Measurements from ENCODE around the gene SPRR5. TPM values are rescaled to one million over a fixed set of nuclear protein-coding genes. Genes with fewer than 3 reads are reported as not detected.

Gene SPRR5
- total and polyA plus RNA-seq, 9 of the 15 experiments (the other 6 are each of a cell fraction or from before 2014, with no cell fraction given), result not detected

DNA sequence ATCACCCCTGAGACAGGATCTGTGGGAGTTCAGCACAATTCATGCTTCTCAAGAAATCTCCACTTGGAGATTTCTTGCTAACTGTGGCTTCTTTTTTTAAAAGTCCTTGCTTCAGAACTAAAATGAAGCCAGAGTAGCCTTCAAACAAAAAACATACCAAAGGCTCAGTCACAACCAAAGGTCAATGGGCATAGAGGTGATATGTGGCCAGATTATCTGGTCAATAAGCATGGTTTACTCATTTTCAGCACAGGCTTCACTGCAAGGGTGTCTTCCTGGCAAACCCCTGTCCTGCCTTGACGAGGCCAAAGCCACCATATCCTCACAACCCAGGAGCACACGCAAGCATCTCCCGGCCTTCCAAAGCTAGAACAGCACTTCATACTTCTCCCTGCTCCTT, 12.3 kb downstream of the SPRR5 start (continued):
- TF ChIP-seq NRF1 (conservative IDR thresholded peaks at IDR 0.05 in 1 of 2, IDR thresholded peaks at IDR 0.05 in 1 of 2), result no peak
- no peak for TF ChIP-seq ZNF384 (IDR thresholded peaks at IDR 0.05; ENCODE audit: low read depth, low read length)
- no peak for TF ChIP-seq HSF4 (CRISPR knock-in tag; IDR thresholded peaks at IDR 0.05; ENCODE audit: borderline replicate concordance)

DNA sequence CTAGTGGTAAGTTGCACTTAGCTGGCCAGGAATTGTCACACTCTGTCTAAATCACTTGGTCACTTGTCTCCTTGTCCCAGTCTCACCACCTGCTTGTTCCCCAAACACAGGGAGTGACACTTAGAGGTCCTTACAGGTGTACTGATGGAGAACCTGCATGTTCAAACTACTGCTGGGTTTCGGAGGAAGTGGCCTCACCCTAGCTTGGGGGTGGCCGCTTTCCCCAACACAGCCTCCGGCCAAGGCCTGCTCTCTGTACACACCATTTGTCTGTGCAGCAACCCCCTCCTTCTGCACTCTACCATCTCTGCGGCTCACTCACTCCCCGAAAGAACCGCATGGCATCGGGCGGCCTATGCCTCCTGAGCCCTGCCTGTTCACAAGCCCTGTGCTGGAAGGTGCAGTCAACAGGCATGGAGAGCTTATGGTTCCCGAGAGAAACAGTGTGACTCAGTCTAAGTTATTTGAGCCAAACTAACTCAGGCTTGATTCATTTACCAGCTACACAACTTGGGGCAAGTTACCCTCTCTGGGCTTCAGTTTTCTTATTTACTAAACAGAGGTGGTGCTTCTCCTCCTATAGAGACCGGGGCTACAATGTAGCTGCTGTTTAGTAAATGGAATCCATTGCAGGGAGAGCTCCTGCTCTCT, 12.9 kb downstream of the SPRR5 start:
- H3K9ac ChIP-seq (ENCODE audit: insufficient read depth in 1 of 2, low read depth in 2 of 2, low read length in 2 of 2), result no peak overlapping the region
- H4K20me1 ChIP-seq (replicated peaks; ENCODE audit: control insufficient read depth, insufficient read depth, low read length), result no peaks in the 10 kb centered on the region
- ChIA-PET CTCF (ENCODE audit: low intra/inter-chr PET ratio) (interaction anchor here (1.0 to 2.2 kb wide), 3 partner anchors 89 to 263 kb away, joined by 3 to 15 read pairs (median 3); no protein-coding TSS in a partner anchor), POLR2A (interaction anchor here (0.8 kb wide), 1 partner anchor 233 kb away, joined by 4 read pairs; no protein-coding TSS in a partner anchor)
- H3K27me3 ChIP-seq (ENCODE audit: control insufficient read depth in 2 of 2, insufficient read depth in 2 of 2, low read length in 2 of 2), result peaks cover 7 to 24% of the 10 kb centered on the region in 2 experiments; a peak in 4 of 5 replicates
- H3K27ac ChIP-seq (ENCODE audit: extremely low read depth, low read depth, low read length), result no peak overlapping the region
- no peak for FAIRE-seq
- intact Hi-C loops (cut with micrococcal nuclease) (loop anchor here (2.0 to 5.0 kb wide), 3 partner anchors 73 to 263 kb away; no protein-coding TSS in a partner anchor), in situ Hi-C loops (cut with MboI) (loop anchor here (25.0 kb wide), 1 partner anchor 227 kb away; no protein-coding TSS in a partner anchor)
- DNase-seq (ENCODE audit: extremely low read depth in 1 of 4, low spot score in 3 of 4), result no peak
- H3K4me2 ChIP-seq (ENCODE audit: insufficient read depth, low read length), result no peak overlapping the region
- no peak overlapping the region for H3K4me3 ChIP-seq
- H3K36me3 ChIP-seq (ENCODE audit: control insufficient read depth, insufficient read depth, low read length), result no peaks in the 10 kb centered on the region
- H3K9me3 ChIP-seq (replicated peaks; ENCODE audit: control insufficient read depth, insufficient read depth, low read depth, low read length), result no peaks in the 10 kb centered on the region
- no peak for ATAC-seq
- WGBS (ENCODE audit: insufficient coverage, low coverage, missing lambda C conversion rate), result 3% methylated on average over 10 of the region's 10 CpGs
- H3K79me2 ChIP-seq (ENCODE audit: control insufficient read depth, insufficient read depth, low read length), result no peaks in the 10 kb centered on the region
- H3K4me1 ChIP-seq (replicated peaks in 1 of 2; ENCODE audit: control insufficient read depth in 2 of 2, insufficient read depth in 2 of 2, low read length in 2 of 2), result no peaks in the 10 kb centered on the region
- H3K9me1 ChIP-seq (ENCODE audit: control insufficient read depth, insufficient read depth, low read length), result no peaks in the 10 kb centered on the region
- no TSS peak for BruUV-seq (replicated peaks)
- H2AFZ ChIP-seq (ENCODE audit: low read depth, low read length), result no peak overlapping the region
- TF ChIP-seq, protein P1, sequence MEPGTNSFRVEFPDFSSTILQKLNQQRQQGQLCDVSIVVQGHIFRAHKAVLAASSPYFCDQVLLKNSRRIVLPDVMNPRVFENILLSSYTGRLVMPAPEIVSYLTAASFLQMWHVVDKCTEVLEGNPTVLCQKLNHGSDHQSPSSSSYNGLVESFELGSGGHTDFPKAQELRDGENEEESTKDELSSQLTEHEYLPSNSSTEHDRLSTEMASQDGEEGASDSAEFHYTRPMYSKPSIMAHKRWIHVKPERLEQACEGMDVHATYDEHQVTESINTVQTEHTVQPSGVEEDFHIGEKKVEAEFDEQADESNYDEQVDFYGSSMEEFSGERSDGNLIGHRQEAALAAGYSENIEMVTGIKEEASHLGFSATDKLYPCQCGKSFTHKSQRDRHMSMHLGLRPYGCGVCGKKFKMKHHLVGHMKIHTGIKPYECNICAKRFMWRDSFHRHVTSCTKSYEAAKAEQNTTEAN (CRISPR knock-in tag; IDR thresholded peaks at IDR 0.05), result no peak
- TF ChIP-seq TFAM (CRISPR knock-in tag; conservative IDR thresholded peaks at IDR 0.05), result no peak
- no peak for TF ChIP-seq POLR2B (IDR thresholded peaks at IDR 0.05; ENCODE audit: low read depth, partially characterized antibody)
- TF ChIP-seq ARID1B (IDR thresholded peaks at IDR 0.05), result no peak
- no peak for TF ChIP-seq FOXA1 (IDR thresholded peaks at IDR 0.05; ENCODE audit: borderline replicate concordance)
- TF ChIP-seq JUND (IDR thresholded peaks at IDR 0.05; ENCODE audit: borderline replicate concordance, low read depth, low read length), result no peak
- TF ChIP-seq JUND (tag; IDR thresholded peaks at IDR 0.05; ENCODE audit: borderline replicate concordance, low read depth, low read length), result no peak
- TF ChIP-seq NBN (IDR thresholded peaks at IDR 0.05; ENCODE audit: low read depth), result no peak
- TF ChIP-seq, protein P2, sequence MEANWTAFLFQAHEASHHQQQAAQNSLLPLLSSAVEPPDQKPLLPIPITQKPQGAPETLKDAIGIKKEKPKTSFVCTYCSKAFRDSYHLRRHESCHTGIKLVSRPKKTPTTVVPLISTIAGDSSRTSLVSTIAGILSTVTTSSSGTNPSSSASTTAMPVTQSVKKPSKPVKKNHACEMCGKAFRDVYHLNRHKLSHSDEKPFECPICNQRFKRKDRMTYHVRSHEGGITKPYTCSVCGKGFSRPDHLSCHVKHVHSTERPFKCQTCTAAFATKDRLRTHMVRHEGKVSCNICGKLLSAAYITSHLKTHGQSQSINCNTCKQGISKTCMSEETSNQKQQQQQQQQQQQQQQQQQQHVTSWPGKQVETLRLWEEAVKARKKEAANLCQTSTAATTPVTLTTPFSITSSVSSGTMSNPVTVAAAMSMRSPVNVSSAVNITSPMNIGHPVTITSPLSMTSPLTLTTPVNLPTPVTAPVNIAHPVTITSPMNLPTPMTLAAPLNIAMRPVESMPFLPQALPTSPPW (CRISPR knock-in tag; IDR thresholded peaks at IDR 0.05), result no peak
- TF ChIP-seq TEAD4 (IDR thresholded peaks at IDR 0.05; ENCODE audit: low read length), result no peak
- TF ChIP-seq TEAD4 (CRISPR knock-in tag; IDR thresholded peaks at IDR 0.05; ENCODE audit: borderline replicate concordance), result no peak
- TF ChIP-seq, protein P3, sequence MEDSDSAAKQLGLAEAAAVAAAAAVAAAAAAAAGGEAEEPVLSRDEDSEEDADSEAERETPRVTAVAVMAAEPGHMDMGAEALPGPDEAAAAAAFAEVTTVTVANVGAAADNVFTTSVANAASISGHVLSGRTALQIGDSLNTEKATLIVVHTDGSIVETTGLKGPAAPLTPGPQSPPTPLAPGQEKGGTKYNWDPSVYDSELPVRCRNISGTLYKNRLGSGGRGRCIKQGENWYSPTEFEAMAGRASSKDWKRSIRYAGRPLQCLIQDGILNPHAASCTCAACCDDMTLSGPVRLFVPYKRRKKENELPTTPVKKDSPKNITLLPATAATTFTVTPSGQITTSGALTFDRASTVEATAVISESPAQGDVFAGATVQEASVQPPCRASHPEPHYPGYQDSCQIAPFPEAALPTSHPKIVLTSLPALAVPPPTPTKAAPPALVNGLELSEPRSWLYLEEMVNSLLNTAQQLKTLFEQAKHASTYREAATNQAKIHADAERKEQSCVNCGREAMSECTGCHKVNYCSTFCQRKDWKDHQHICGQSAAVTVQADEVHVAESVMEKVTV (CRISPR knock-in tag; IDR thresholded peaks at IDR 0.05), result no peak
- TF ChIP-seq RBM14 (IDR thresholded peaks at IDR 0.05; ENCODE audit: borderline replicate concordance, insufficient read depth, low read depth, low read length), result no peak
- TF ChIP-seq TRIM24 (IDR thresholded peaks at IDR 0.05), result no peak

Measured in K562 (cell line).